IMR-90 (cell line): Measurements from ENCODE around the gene PCDHGB1. TPM values are rescaled to one million over a fixed set of nuclear protein-coding genes. Genes with fewer than 3 reads are reported as not detected.
"Not testable (repeated sequence)": the region's sequence is repeated elsewhere in the genome, so short reads cannot be mapped to it uniquely, and the experiment has no call there.

Experiments
- ATAC-seq: fragments of 200-7000 bp; cut with Tn5 transposase; 2 replicates; pipeline ENCODE4 v1.9.1; 2020; ENCODE audit warnings: low read depth, mild to moderate bottlenecking, moderate library complexity
- BruUV-seq: library from RNA; stranded (reverse); fragments of 400-500 nt; replicated peaks from 2 replicates; lab custom pipeline; 2021; lab: Mats Ljungman, UMichigan
- CTCF ChIA-PET: fragments of 300-600 bp; formaldehyde crosslinking; extraction: SDS; loops from one replicate; lab custom pipeline; 2021; ENCODE audit warnings: antibody characterized with exemption; lab: Yijun Ruan, JAX
- POLR2A ChIA-PET: fragments of 300-600 bp; sonication (Branson Sonifier 250); formaldehyde crosslinking; loops from one replicate; lab custom pipeline; 2022; ENCODE audit warnings: antibody characterized with exemption; ENCODE audit not compliant: unreplicated experiment; lab: Charles Lee
- DNase-seq: peaks from one replicate; pipeline ENCODE4 v3.0.0; 2013
- H2AFZ ChIP-seq: replicated peaks from 2 replicates; pipeline ENCODE3; 2013; ENCODE audit warnings: low read length, mild to moderate bottlenecking; ENCODE audit not compliant: poor library complexity
- H2AK5ac ChIP-seq: 2 replicates; pipeline ENCODE4 v1.6.1; 2013; ENCODE audit warnings: low read depth, low read length, inconsistent platforms
- H2AK9ac ChIP-seq: replicated peaks from 2 replicates; pipeline ENCODE3; 2013; ENCODE audit warnings: mild to moderate bottlenecking, low read depth, low read length, moderate library complexity; ENCODE audit not compliant: poor library complexity
- H2BK120ac ChIP-seq: 2 replicates; pipeline ENCODE4 v1.6.1; 2013; ENCODE audit warnings: low read depth, low read length, inconsistent platforms
- H2BK15ac ChIP-seq: 3 replicates; pipeline ENCODE4 v1.6.1; 2013; ENCODE audit warnings: low read depth, low read length, inconsistent platforms
- H2BK20ac ChIP-seq: 2 replicates; pipeline ENCODE4 v1.6.1; 2013; ENCODE audit warnings: low read depth, mild to moderate bottlenecking, inconsistent platforms, low read length, moderate library complexity
- H2BK5ac ChIP-seq: 2 replicates; pipeline ENCODE4 v1.6.1; 2013; ENCODE audit warnings: mild to moderate bottlenecking, low read depth, low read length, inconsistent platforms; ENCODE audit not compliant: poor library complexity, severe bottlenecking
- H3K14ac ChIP-seq: replicated peaks from 2 replicates; pipeline ENCODE4 v1.6.1; 2013; ENCODE audit warnings: low read depth, low read length, inconsistent platforms
- H3K18ac ChIP-seq: 2 replicates; pipeline ENCODE4 v1.6.1; 2013; ENCODE audit warnings: low read depth, low read length, control low read depth
- H3K23ac ChIP-seq: 2 replicates; pipeline ENCODE4 v1.6.1; 2013; ENCODE audit warnings: low read depth, low read length, inconsistent platforms
- H3K27ac ChIP-seq: 2 replicates; pipeline ENCODE4 v1.5.1; 2013; ENCODE audit warnings: mild to moderate bottlenecking, control low read depth, low read length; ENCODE audit not compliant: insufficient read depth
- H3K27me3 ChIP-seq: 2 replicates; pipeline ENCODE4 v1.6.1; 2013; ENCODE audit warnings: low read length; ENCODE audit not compliant: control insufficient read depth, insufficient read depth
- H3K36me3 ChIP-seq: 2 replicates; pipeline ENCODE4 v1.6.1; 2013; ENCODE audit warnings: low read length, mixed read lengths; ENCODE audit not compliant: control insufficient read depth, insufficient read depth
- H3K4ac ChIP-seq: 2 replicates; pipeline ENCODE4 v1.6.1; 2013; ENCODE audit warnings: low read depth, low read length, inconsistent platforms
- H3K4me1 ChIP-seq: 2 replicates; pipeline ENCODE4 v1.6.1; 2013; ENCODE audit warnings: low read length, mixed read lengths; ENCODE audit not compliant: control insufficient read depth, insufficient read depth
- H3K4me2 ChIP-seq: 2 replicates; pipeline ENCODE4 v1.6.1; 2013; ENCODE audit warnings: low read depth, mild to moderate bottlenecking, control low read depth, low read length, moderate library complexity
- H3K4me3 ChIP-seq: 2 replicates; pipeline ENCODE4 v1.5.1; 2013; ENCODE audit warnings: low read depth, mild to moderate bottlenecking, control low read depth, low read length, moderate library complexity; ENCODE audit not compliant: insufficient read depth
- H3K56ac ChIP-seq: 2 replicates; pipeline ENCODE4 v1.6.1; 2013; ENCODE audit warnings: low read length, inconsistent platforms; ENCODE audit not compliant: insufficient read depth; ENCODE audit errors: extremely low read depth
- H3K79me1 ChIP-seq, 2 experiments: 2 replicates each; pipeline ENCODE4 v1.6.1; 2013; ENCODE audit warnings: low read length in 2 of 2, inconsistent platforms in 1 of 2, low read depth in 1 of 2
- H3K9ac ChIP-seq: 2 replicates; pipeline ENCODE4 v1.6.1; 2013; ENCODE audit warnings: low read depth, low read length, control low read depth
- H3K9me1 ChIP-seq: 2 replicates; pipeline ENCODE4 v1.6.1; 2013; ENCODE audit warnings: low read length, inconsistent platforms; ENCODE audit not compliant: insufficient read depth
- H3K9me3 ChIP-seq: 2 replicates; pipeline ENCODE4 v1.6.1; 2013; ENCODE audit warnings: low read length; ENCODE audit not compliant: control insufficient read depth, insufficient read depth
- H4K20me1 ChIP-seq: 2 replicates; pipeline ENCODE4 v1.6.1; 2013; ENCODE audit warnings: low read length, inconsistent platforms; ENCODE audit not compliant: insufficient read depth
- H4K5ac ChIP-seq: 2 replicates; pipeline ENCODE4 v1.6.1; 2013; ENCODE audit warnings: mild to moderate bottlenecking, low read depth, low read length, control low read depth
- H4K8ac ChIP-seq, 2 experiments: 2 replicates each; pipeline ENCODE4 v1.6.1; 2013; ENCODE audit warnings: low read depth in 2 of 2, low read length in 2 of 2, control low read depth in 1 of 2, inconsistent platforms in 1 of 2
- H4K91ac ChIP-seq: 2 replicates; pipeline ENCODE4 v1.6.1; 2013; ENCODE audit warnings: low read depth, low read length, inconsistent platforms; ENCODE audit not compliant: insufficient read depth
- WGBS, 2 experiments: methylation state at CpG; one replicate each; pipeline versions ENCODE4 v1.1.5 to v1.1.7; 2013; ENCODE audit warnings: missing lambda C conversion rate in 2 of 2; ENCODE audit not compliant: insufficient read length in 1 of 2; ENCODE audit errors: extremely low coverage in 2 of 2; 5-methylcytosine and 5-hydroxymethylcytosine counted together
- dilution Hi-C: fragments of 300-500 bp; cut with HindIII; formaldehyde crosslinking; loops from one replicate; pipeline ENCODE4 v1.14.3; 2018; ENCODE audit warnings: low sequenced_read_pairs; ENCODE audit not compliant: unreplicated experiment
- in situ Hi-C: fragments of 300-500 bp; cut with MboI; formaldehyde crosslinking; loops from 3 replicates; pipeline ENCODE4 v1.14.3; 2019; ENCODE audit warnings: low sequenced_read_pairs, inconsistent platforms, mixed read lengths
- intact Hi-C: fragments of 100-400 bp; cut with micrococcal nuclease; formaldehyde crosslinking; loops from 2 replicates; pipeline ENCODE4 v1.10.0; 2022
- polyA plus RNA-seq, 3 experiments: library from polyadenylated mRNA; depleted of rRNA; stranded (reverse); fragments of >200 nt; gene quantifications; 2 replicates each; pipeline ENCODE4 v1.2.3, GENCODE V29; 2012; ENCODE audit warnings: low replicate concordance in 1 of 3
- total RNA-seq: library from RNA; depleted of rRNA; stranded (reverse); fragments of >200 nt; gene quantifications from 2 replicates; pipeline ENCODE4 v1.2.3, GENCODE V29; 2012

The PCDHGB1 gene
- total and polyA plus RNA-seq, 2 of the 4 experiments (the other 2 are of a cell fraction) = 1.9 to 3.6 TPM

DNA sequence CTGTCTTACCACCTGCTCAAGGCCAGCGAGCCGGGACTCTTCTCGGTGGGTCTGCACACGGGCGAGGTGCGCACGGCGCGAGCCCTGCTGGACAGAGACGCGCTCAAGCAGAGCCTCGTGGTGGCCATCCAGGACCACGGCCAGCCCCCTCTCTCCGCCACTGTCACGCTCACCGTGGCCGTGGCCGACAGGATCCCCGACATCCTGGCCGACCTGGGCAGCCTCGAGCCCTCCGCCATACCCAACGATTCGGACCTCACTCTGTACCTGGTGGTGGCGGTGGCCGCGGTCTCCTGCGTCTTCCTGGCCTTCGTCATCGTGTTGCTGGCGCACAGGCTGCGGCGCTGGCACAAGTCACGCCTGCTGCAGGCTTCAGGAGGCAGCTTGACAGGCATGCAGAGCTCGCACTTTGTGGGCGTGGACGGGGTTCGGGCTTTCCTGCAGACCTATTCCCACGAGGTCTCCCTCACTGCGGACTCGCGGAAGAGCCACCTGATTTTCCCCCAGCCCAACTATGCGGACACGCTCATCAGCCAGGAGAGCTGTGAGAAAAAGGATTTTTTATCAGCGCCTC, 9.0 kb upstream of the PCDHGB1 start:
- BruUV-seq = not testable (repeated sequence)

More for the DNA sequence above, 9.0 kb upstream of the PCDHGB1 start:
- H4K8ac ChIP-seq, H2AK5ac ChIP-seq, DNase-seq, in situ Hi-C loops, H3K4ac ChIP-seq, H3K9me1 ChIP-seq, H4K5ac ChIP-seq, H2AFZ ChIP-seq, H2AK9ac ChIP-seq, H3K79me1 ChIP-seq, intact Hi-C loops, H3K36me3 ChIP-seq, H3K23ac ChIP-seq, H3K9ac ChIP-seq, POLR2A ChIA-PET, CTCF ChIA-PET, H3K4me2 ChIP-seq, H3K56ac ChIP-seq, H4K20me1 ChIP-seq, H3K18ac ChIP-seq, H2BK20ac ChIP-seq, H3K27ac ChIP-seq, H2BK120ac ChIP-seq, dilution Hi-C loops, ATAC-seq, H3K27me3 ChIP-seq, H3K14ac ChIP-seq, H4K91ac ChIP-seq, H2BK15ac ChIP-seq, H3K4me1 ChIP-seq, H3K4me3 ChIP-seq, H2BK5ac ChIP-seq: not testable (repeated sequence)
- peaks cover 46% of the 10 kb centered on the region for H3K9me3 ChIP-seq
- 73% methylated on average over 8 of the region's 45 CpGs; no CpG with 5 or more reads in 1 of the 2 experiments for WGBS, 2 experiments
